GM18909 (cell line): ENCODE results near the gene CLDN34.
A peak's percentile ranks its signal among the peaks of the same experiment; 100 is the strongest.

Experiments
- ATAC-seq: cut with Tn5 transposase; IDR thresholded peaks from one replicate; pipeline ENCODE4 v1.9.1; 2021; ENCODE audit warnings: mild to moderate bottlenecking; ENCODE audit not compliant: unreplicated experiment, poor library complexity

The CLDN34 gene

GRCh38 chrX:10014462-10015354 lies 47.5 kb downstream of the CLDN34 start:
- ATAC-seq: peak; percentile 79

- peak; percentile 7 for ATAC-seq
Measured at GRCh38 chrX:10015355-10015722, 48.2 kb downstream of the CLDN34 start.

GRCh38 chrX:10015723-10016518 lies 48.8 kb downstream of the CLDN34 start:
- ATAC-seq: peak; percentile 16

- ATAC-seq: no peak
Measured at GRCh38 chrX:10016519-10017132, 49.5 kb downstream of the CLDN34 start.

GRCh38 chrX:10017872-10018271 lies 50.7 kb downstream of the CLDN34 start:
- no peak for ATAC-seq
